Measurements from ENCODE around the gene PYGO2.

PYGO2 gene

DNA sequence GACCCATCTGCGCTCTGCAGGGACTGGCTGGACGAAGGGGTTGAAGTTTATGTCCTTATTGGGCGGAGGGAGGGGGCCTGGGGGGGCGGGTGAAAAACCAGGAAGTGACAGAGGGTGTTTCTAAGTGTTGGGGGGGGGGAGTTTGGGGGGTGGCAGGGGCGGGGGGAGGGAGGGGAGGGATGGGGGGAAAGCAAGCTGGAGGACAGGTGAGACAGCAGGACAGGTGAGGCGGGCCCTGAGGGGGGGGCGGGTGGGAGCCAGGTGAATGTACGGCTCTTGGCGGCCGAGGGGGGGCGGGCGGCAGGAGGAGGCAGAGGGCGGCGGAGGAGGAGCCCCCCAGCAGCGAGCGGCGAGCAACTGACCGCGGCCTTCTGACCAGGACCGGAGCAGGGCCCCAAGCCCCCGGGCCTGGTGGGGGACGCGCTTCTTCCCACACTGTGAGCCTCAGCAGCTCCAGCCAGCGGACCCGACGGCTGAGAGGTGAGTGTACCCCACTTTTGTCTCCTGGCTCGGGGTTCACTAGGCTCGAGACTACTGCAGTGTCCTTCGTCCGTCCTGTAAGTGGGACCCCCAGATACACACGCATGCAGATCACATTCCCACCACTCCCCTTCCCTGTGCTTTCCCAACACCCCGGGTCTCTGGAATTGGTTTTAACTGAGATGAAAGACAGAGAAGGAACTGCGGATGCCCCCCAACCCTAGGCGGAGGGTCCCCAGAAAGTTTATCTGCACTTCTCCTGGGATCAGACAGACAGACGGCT is 41.1 kb upstream of the PYGO2 start, which contains the start of gene ZBTB7B:
Gene ZBTB7B (plus strand): TSS at position 339 of the 763 bp plus-strand sequence. CDS start 11,859 bp downstream, outside the sequence.
- peaks cover 11% of the 10 kb centered on the region; the same call in 1 of the 2 replicates for H3F3A ChIP-seq (ENCODE audit: insufficient read depth)
- no peaks in the 10 kb centered on the region for H4K20me1 ChIP-seq (ENCODE audit: low read depth, low read length)
- H3K9me2 ChIP-seq (replicated peaks; ENCODE audit: insufficient read depth, low read length), result no peaks in the 10 kb centered on the region
- H3K27ac ChIP-seq (ENCODE audit: low read depth, low read length), result no peak within 1 kb of the TSS
- peak within 1 kb of the TSS; percentile 38 for H3K9ac ChIP-seq (ENCODE audit: low read length)
- no peaks in the 10 kb centered on the region for H3K9me3 ChIP-seq (ENCODE audit: insufficient read depth, low read length)
- H3K27me3 ChIP-seq (ENCODE audit: low read length), result no peaks in the 10 kb centered on the region
- no peaks in the 10 kb centered on the region for H3K79me2 ChIP-seq (ENCODE audit: insufficient read depth, low read length)
- no peaks in the 10 kb centered on the region for H3K36me3 ChIP-seq (ENCODE audit: low read length)
- H3K4me2 ChIP-seq (ENCODE audit: low read depth, low read length, poor library complexity, severe bottlenecking), result peak within 1 kb of the TSS; percentile 69
- H3K4me3 ChIP-seq (ENCODE audit: insufficient read depth, low read length, poor library complexity, severe bottlenecking), result peak within 1 kb of the TSS; percentile 50
- no peak within 1 kb of the TSS for H2AFZ ChIP-seq (ENCODE audit: low read depth, low read length, severe bottlenecking)
- TF ChIP-seq CTCF (IDR thresholded peaks at IDR 0.05; ENCODE audit: insufficient read depth, low read length, poor library complexity, severe bottlenecking), result no peak
- 0 out of 2 replicates have a peak, but pooled peaks have one; percentile 67 for TF ChIP-seq EZH2phosphoT487 (conservative IDR thresholded peaks at IDR 0.05; ENCODE audit: low read length)

GRCh38 chr1:155001675-155002463 is 40.3 kb upstream of the PYGO2 start:
- no peak for TF ChIP-seq EZH2phosphoT487 (conservative IDR thresholded peaks at IDR 0.05; ENCODE audit: low read length)
- TF ChIP-seq CTCF (IDR thresholded peaks at IDR 0.05; ENCODE audit: insufficient read depth, low read length, poor library complexity, severe bottlenecking), result no peak
- Histone ChIP-seq H4K20me1 (ENCODE audit: low read depth, low read length) (no peaks in the 10 kb centered on the region), H3K4me3 (ENCODE audit: insufficient read depth, low read length, poor library complexity, severe bottlenecking) (peak overlapping the region; percentile 50), H3K4me2 (ENCODE audit: low read depth, low read length, poor library complexity, severe bottlenecking) (peak overlapping the region; percentile 69), H2AFZ (ENCODE audit: low read depth, low read length, severe bottlenecking) (no peak overlapping the region), H3K9me3 (ENCODE audit: insufficient read depth, low read length) (no peaks in the 10 kb centered on the region), H3K79me2 (ENCODE audit: insufficient read depth, low read length) (no peaks in the 10 kb centered on the region), H3K27me3 (ENCODE audit: low read length) (no peaks in the 10 kb centered on the region), H3K27ac (ENCODE audit: low read depth, low read length) (no peak overlapping the region), H3F3A (ENCODE audit: insufficient read depth) (peaks cover 11% of the 10 kb centered on the region; the same call in 1 of the 2 replicates), H3K36me3 (ENCODE audit: low read length) (no peaks in the 10 kb centered on the region), H3K9ac (ENCODE audit: low read length) (peak overlapping the region; percentile 38), H3K9me2 (replicated peaks; ENCODE audit: insufficient read depth, low read length) (no peaks in the 10 kb centered on the region)

DNA sequence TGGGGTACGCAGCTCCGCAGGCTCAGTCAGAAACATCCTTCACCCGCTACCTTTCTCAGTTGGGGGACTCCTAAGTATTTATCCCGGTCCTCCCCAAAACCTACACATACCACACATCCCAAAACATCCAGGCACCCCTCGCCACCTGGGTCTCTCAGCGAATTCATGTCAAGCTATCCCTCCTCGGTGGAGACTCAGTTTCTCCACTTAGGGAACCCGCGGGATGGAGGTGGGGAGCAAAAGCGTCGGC is 39.8 kb upstream of the PYGO2 start:
- Histone ChIP-seq H3K4me2 (ENCODE audit: low read depth, low read length, poor library complexity, severe bottlenecking) (peak overlapping the region; percentile 69), H4K20me1 (ENCODE audit: low read depth, low read length) (no peaks in the 10 kb centered on the region), H3K27ac (ENCODE audit: low read depth, low read length) (0 out of 2 replicates have a peak overlapping the region, but pooled peaks have one; percentile 25), H3K9me2 (replicated peaks; ENCODE audit: insufficient read depth, low read length) (no peaks in the 10 kb centered on the region), H2AFZ (ENCODE audit: low read depth, low read length, severe bottlenecking) (peak overlapping the region; percentile 77), H3K27me3 (ENCODE audit: low read length) (no peaks in the 10 kb centered on the region), H3K36me3 (ENCODE audit: low read length) (no peaks in the 10 kb centered on the region), H3K9ac (ENCODE audit: low read length) (peak overlapping the region; percentile 38), H3F3A (ENCODE audit: insufficient read depth) (peaks cover 11% of the 10 kb centered on the region; the same call in 1 of the 2 replicates), H3K79me2 (ENCODE audit: insufficient read depth, low read length) (no peaks in the 10 kb centered on the region), H3K4me3 (ENCODE audit: insufficient read depth, low read length, poor library complexity, severe bottlenecking) (peak overlapping the region; percentile 50), H3K9me3 (ENCODE audit: insufficient read depth, low read length) (no peaks in the 10 kb centered on the region)
- TF ChIP-seq EZH2phosphoT487 (conservative IDR thresholded peaks at IDR 0.05; ENCODE audit: low read length) (no peak), CTCF (IDR thresholded peaks at IDR 0.05; ENCODE audit: insufficient read depth, low read length, poor library complexity, severe bottlenecking) (no peak)
